ENCODE data around the gene KCTD2.

DNA sequence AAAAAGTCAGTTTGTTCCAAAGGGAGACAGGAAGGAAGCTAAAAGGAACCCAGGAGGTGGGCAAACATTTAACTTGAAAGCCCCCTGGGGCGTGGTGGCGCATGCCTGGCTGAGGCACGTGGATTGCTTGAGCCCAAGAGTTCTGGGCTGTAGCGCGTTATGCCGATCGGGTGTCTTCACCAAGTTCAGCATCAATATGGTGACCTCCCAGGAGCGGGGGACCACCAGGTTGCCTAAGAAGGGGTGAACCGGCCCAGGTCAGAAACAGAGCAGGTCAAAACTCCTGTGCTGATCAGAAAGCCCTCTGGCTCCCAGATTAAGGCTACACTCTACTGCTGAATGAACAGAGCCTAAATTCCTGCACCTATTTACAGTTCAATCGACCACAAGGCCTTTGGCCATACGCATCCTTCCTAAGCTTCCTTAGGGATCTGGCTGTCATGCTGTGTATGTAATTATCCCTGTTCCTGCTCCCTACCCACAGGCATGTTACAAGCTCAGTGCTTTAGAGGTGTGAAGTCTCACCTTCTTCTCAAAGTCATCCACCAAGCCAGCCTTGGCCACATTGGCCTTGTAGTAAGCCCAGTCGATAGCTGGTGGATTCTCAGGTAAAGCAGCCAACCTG is 5.3 kb upstream of the KCTD2 start:
- TF ChIP-seq GATA2 (IDR thresholded peaks at IDR 0.05; ENCODE audit: low read depth, low read length) (no peak), GATA3 (IDR thresholded peaks at IDR 0.05; ENCODE audit: low read depth, low read length) (no peak)

Data from SH-SY5Y (cell line).